ENCODE results near the gene DEFB127.
"Not testable (repeated sequence)": the region's sequence is repeated elsewhere in the genome, so short reads cannot be mapped to it uniquely, and the experiment has no call there.

The DEFB127 gene, protein sequence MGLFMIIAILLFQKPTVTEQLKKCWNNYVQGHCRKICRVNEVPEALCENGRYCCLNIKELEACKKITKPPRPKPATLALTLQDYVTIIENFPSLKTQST

DNA sequence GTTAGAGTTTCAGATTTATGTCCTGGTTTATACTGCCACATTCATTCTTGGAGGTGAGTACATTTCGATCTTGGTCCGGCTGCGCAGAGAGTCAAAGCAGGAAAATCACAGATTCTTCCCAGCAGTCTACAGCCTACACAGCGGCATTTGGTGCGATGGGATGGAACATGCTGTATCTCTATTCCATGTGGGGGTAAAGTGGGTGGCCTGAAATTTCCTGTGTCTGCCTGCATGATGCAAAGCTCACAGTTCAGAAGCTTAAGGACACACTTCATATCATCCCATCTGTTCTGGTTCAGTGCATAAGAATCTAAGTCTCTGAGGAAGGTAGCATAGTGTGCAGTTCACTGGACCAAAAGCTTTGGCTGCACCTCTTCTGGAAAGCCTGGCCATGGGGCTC, at the start of gene DEFB127:
Gene DEFB127 (plus strand): TSS at position 301 of the 400 bp plus-strand sequence. CDS start 91 bp downstream, at position 392.
- no peak for DNase-seq

DNA sequence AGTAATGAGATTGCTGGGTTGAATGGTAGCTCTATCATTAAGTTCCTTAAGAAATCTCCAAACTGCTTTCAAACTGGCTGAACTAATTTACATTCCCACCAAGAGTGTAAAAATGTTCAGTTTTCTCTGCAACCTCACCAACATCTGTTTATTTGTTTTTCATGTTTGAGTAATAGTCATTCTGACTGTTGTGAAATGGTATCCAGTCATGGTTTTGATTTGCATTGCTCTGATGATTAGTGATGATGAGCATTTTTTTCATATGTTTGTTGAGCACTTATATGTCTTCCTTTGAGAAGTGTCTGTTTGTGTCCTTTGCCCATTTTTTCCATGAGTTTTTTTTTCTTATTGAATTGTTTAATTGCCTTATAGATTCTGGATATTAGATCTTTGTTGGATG, 44.9 kb upstream of the DEFB127 start:
- DNase-seq = no peak

DNA sequence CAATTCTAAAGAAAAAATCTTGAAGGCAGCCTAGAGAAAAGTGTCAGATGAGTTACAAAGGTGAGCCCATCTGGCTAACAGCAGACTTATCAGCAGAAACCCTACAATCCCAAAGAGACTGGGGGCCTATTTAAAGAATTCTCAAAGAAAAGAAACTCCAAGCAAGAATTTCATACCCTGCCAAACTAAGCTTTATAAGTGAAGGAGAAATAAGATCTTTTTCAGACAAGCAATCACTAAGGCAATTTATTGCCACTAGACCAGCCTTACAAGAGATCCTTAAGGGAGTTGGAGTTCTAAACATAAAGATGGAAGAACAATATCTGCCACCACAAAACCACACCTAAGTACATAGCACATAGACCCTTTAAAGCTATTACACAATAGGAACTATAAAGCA, 39.7 kb upstream of the DEFB127 start:
- no peak for DNase-seq

DNA sequence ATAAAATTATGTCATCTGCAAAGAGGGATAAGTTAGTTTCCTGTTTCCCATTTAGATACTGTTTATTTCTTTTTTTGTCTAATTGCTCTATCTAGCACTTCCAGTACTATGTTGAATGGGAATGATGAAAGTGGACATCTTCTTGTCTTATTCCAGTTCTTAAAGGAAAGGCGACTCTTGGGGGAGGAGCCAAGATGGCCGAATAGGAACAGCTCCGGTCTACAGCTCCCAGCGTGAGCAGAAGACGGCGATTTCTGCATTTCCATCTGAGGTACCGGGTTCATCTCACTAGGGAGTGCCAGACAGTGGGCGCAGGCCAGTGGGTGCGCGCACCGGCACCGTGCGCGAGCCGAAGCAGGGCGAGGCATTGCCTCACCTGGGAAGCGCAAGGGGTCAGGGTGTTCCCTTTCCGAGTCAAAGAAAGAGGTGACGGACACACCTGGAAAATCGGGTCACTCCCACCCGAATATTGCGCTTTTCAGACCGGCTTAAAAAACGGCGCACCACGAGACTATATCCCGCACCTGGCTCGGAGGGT, 27.4 kb upstream of the DEFB127 start:
- not testable (repeated sequence) for DNase-seq

DNA sequence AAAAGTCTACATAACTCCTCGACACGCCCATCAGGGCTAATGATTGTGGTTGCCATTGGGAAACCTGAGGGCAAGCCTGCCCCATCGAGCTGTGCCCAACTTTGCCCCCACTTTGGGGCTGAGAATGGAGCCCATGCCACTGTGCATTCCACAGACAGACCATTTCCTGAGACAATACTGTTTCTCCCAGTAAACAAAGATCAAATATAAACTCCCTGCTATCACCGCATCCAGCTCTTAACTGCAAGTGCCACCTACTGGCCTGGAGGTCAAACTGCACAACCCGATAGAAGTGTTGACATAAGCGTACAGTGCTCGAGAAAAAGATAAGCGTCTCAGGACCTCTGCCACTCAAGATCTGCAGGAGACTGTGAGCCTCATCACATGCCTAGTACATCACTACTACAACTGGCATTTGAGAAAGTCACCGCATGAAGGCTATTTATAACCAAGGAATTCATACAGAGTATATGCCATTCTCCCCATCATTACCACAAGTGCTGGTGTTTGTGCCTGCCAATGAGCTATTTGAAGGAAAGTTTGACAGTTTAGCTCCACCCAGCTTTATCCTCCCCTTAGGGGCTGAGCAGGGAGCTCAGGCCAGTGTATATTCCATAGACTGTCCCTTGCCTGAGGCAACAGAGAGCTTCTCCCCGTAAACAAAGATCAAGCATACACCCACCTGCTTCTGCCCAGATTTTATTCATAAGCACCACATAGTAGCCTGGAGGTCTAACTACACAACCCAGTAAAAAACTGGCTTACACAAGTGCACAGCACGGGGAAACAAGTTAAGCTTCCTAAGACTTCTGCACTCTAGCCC, 19.4 kb upstream of the DEFB127 start:
- no peak for DNase-seq

DNA sequence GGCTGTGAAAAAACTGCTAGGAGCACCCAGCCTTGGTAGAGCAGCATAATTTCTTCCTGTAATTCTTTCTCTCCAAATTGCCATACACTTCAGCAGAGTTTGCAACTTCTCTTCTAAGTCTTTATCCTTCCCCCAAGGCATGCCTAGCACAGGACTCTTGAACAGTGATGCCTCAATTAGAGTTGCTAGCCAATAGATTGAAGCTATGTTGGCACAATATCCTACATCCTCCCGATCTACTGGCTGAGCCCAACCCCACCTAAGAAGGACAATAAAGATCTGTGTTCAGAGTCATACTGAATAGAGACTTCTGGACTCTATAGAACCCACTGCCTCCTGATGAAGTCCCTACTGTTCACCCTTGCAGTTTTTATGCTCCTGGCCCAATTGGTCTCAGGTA, 15.0 kb upstream of the DEFB127 start, which contains the start of gene DEFB126:
Gene DEFB126 (plus strand): TSS at position 301 of the 400 bp plus-strand sequence. CDS start 39 bp downstream, at position 340.
- no peak for DNase-seq

DNA sequence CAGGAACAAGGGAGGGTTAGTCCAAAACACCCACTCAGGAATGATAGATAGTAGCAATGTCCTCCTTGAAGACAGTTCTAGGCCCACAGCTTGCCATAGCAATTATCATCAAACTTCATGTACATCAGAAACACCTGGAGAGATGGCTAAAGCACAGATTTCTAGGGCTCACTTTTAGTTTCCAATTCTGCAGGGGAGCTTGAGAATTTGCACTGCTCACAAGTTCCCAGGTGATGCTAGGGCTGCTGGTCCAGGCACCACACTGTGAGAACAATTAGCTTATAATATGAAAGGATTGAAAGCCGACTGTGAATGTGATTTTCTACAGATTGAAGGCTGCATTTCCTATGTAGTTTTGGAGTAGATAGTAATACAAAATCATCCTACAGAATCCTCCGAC, 11.4 kb upstream of the DEFB127 start:
- no peak for DNase-seq

DNA sequence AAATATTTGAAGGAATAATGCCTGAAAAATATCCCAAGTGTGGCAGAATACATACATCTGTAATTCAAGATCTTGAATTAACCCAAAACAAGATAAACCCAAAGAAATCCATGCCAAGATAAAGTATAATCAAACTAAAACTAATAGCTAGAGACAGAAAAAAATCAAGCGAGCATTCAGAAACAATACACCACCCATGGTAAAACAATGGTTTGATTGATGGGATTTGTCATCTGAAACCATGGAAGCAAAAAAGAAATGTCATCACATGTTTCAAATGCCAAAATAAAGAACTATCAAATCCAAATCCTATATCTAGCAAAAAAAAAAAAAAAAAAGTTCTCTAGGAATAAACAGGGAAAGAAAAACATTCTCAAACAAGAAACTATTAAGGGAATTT, 5.1 kb upstream of the DEFB127 start:
- DNase-seq = no peak

DNA sequence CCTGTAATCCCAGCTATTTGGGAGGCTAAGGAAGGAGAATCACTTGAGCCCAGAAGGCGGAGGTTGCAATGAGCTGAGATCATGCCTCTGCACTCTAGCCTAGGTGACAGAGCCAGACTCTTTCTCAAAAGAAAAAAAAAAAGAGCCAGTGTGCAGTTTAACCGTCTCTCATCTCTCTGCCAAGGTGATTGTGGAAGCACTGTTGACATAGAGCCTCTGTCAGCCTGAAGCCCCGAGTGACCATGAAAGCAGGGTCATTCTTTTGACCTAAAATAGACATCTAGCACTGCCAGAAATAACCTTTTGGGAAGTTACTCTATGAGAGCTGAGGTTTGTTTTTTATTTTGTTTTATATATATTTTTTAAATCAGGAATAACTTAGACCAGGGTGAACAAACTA, 7.4 kb downstream of the DEFB127 start:
- no peak for DNase-seq

DNA sequence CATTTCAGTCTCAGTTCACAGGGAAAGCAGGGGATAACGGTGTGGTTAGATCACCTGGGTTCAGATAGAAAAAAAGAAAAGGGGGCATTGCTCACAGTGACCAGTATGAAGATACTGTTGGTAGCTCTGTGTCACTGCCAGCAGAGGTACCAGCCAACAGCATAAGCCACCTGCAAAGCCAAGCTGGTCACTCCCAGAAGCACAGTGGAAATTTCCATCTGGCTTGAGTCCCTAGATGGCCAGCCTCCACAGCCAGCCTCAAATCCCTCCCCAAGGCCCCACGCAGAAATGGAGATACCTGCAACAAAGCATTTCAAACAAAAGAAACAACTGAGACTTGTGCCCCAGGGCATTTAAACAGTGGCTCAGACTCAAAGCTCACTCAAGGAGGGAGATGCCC, 11.6 kb downstream of the DEFB127 start:
- no peak for DNase-seq

DNA sequence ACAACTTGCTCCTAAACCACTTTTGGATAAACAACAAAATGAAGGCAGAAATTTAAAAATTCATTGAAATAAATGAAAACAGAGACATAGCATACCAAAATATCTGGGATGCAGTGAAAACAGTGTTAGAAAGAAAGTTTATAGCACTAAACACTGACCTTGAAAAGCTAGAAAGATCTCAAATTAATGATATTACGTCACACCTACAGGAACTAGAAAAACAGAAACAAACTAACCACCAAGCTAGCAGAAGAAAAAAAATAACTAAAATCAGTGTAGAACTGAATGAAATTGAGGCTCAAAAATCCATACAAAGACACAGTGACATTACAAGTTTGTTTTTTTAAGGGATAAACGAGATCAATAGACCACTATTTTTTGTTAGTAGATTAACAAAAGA, 27.0 kb downstream of the DEFB127 start:
- DNase-seq = no peak

DNA sequence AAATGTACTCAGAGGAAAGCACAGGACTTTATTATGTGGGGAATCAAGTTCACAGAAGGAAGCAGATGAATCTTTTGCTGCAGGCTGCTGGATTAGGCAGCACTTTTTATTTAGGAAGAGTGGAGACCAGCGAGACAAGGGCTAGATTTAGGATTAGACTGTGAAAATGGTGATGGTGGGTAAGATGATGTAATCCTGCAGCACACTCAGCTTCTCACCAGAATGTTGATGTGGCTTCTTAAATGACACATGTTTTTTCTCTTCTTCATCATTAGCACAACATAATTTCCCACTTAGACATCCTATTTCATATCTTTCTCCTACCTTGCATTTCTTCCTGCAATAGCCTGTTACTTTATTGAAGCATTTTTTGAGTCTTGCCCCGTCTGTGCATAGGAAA, 30.5 kb downstream of the DEFB127 start:
- no peak for DNase-seq

DNA sequence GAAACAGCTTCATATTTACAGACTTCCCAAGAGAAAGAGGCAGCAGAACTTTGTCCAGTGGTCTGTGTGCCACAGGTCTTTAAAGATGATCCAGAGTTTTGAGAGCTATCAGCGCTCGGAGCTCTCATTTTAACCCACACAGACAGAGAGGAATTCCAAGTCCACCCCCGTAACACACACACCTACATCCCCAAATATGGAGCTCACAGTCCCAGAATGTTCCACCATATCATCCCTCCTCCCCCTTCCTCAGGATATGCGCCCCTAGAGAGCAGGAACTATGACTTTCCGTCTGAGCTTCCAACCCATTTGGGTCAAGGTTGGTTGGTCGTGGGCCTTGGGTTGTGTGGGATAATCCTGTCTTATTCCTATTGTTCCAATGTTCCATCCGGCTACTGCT, 32.4 kb downstream of the DEFB127 start, which contains the start of gene DEFB128:
Gene DEFB128 (minus strand): TSS at position 101 of the 400 bp plus-strand sequence. CDS start 88 bp downstream, at position 13.
- no peak for DNase-seq

DNA sequence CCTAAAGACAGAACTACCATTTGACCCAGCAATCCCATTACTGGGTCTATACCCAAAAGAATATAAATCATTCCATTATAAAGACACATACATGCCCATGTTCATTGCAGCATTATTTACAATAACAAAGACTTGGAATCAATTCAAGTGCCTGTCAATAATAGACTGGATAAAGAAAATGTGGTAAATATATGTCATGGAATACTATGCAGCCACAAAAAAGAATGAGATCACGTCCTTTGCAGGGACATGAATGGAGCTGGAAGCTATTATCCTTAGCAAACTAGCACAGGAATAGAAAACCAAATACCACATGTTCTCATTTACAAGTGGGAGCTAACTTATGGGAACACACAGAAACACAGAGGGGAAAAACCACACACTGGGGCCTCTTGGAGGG, 41.0 kb downstream of the DEFB127 start:
- DNase-seq = no peak

DNA sequence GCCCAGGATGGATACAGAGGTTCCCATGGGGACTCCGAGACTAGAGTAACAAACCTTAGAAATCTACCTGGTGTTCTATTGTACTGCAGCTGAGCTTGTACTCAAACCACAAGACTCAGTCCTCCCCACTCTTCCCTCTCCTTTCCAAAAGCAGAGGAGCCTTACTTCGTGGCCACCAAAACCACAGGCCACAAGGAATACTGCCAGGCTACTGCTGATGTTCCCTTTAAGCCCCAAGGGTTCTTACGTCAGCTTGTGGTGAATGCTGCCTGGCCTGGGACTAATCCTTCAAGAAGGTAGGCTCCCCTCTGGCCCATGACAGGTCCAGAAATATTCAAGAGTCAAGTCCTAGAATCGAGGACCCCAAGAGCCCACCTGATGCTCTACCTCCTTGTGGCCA, 42.7 kb downstream of the DEFB127 start:
- DNase-seq = no peak

DNA sequence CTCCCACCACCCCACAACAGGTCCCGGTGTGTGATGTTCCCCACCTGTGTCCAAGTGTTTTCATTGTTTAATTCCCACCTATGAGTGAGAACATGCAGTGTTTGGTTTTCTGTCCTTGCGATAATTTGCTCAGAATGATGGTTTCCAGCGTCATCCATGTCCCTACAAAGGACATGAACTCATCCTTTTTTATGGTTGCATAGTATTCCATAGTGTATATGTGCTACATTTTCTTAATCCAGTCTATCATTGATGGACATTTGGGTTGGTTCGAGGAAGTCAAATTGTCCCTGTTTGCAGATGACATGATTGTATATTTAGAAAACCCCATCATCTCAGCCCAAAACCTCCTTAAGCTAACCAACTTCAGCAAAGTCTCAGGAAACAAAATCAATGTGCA, 46.4 kb downstream of the DEFB127 start:
- not testable (repeated sequence) for DNase-seq

All from activated T-cell treated with anti-CD3 and anti-CD28 coated beads, Interleukin-2, amount 50 U/mL, for 1 hour (primary cell).